Bronchial epithelial cell (primary cell): ENCODE data around the gene SAA4. TPM values are rescaled to one million over a fixed set of nuclear protein-coding genes. Genes with fewer than 3 reads are reported as not detected.
"Not testable (repeated sequence)": the region's sequence is repeated elsewhere in the genome, so short reads cannot be mapped to it uniquely, and the experiment has no call there.

ENCODE experiments used
- DNase-seq: peaks from one replicate; pipeline ENCODE4 v3.0.0-alpha.2; 2010; ENCODE audit warnings: low read depth
- FAIRE-seq: peaks from 2 replicates; lab custom pipeline; 2011; peaks lifted over from hg19 to GRCh38; lab: Jason Lieb, UNC
- H3K27me3 ChIP-seq: 2 replicates; pipeline ENCODE4 v1.5.1; 2011; ENCODE audit warnings: low read length; ENCODE audit not compliant: control insufficient read depth, insufficient read depth
- H3K36me3 ChIP-seq: 2 replicates; pipeline ENCODE4 v1.5.1; 2011; ENCODE audit warnings: low read length; ENCODE audit not compliant: control insufficient read depth, insufficient read depth
- H3K4me3 ChIP-seq: 2 replicates; pipeline ENCODE4 v1.5.1; 2011; ENCODE audit warnings: mild to moderate bottlenecking, low read depth, low read length, control low read depth
- total RNA-seq: library from RNA; depleted of rRNA; stranded (reverse); fragments of >200 nt; gene quantifications from 2 replicates; pipeline ENCODE4 v1.2.1, GENCODE V29; 2014
- TF ChIP-seq, protein P1 (sequence below): IDR thresholded peaks from 2 replicates; pipeline ENCODE4 v1.5.1; 2011; ENCODE audit warnings: mild to moderate bottlenecking, moderate library complexity, low read length, control low read depth, inconsistent platforms; ENCODE audit not compliant: insufficient read depth, severe bottlenecking

The SAA4 gene
- total RNA-seq, 1 donor from 2014 or later: not detected

- no peaks in the 10 kb centered on the region for H3K27me3 ChIP-seq
- FAIRE-seq (no peak), DNase-seq (no peak)
- H3K4me3 ChIP-seq: no peak overlapping the region
- TF ChIP-seq, protein P1, sequence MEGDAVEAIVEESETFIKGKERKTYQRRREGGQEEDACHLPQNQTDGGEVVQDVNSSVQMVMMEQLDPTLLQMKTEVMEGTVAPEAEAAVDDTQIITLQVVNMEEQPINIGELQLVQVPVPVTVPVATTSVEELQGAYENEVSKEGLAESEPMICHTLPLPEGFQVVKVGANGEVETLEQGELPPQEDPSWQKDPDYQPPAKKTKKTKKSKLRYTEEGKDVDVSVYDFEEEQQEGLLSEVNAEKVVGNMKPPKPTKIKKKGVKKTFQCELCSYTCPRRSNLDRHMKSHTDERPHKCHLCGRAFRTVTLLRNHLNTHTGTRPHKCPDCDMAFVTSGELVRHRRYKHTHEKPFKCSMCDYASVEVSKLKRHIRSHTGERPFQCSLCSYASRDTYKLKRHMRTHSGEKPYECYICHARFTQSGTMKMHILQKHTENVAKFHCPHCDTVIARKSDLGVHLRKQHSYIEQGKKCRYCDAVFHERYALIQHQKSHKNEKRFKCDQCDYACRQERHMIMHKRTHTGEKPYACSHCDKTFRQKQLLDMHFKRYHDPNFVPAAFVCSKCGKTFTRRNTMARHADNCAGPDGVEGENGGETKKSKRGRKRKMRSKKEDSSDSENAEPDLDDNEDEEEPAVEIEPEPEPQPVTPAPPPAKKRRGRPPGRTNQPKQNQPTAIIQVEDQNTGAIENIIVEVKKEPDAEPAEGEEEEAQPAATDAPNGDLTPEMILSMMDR: no peak
- H3K36me3 ChIP-seq: no peaks in the 10 kb centered on the region
These were observed 34.6 kb upstream of the SAA4 start for GRCh38 chr11:18271206-18271605.

GRCh38 chr11:18270102-18270501 lies 33.5 kb upstream of the SAA4 start:
- no peak overlapping the region for H3K4me3 ChIP-seq
- DNase-seq (no peak), FAIRE-seq (no peak)
- H3K36me3 ChIP-seq: no peaks in the 10 kb centered on the region
- TF ChIP-seq, protein P1: no peak
- no peaks in the 10 kb centered on the region for H3K27me3 ChIP-seq

- H3K36me3 ChIP-seq, H3K4me3 ChIP-seq, FAIRE-seq, DNase-seq, H3K27me3 ChIP-seq: not testable (repeated sequence)
These were observed 32.6 kb upstream of the SAA4 start for GRCh38 chr11:18269252-18269651.

- not testable (repeated sequence) for H3K36me3 ChIP-seq, H3K27me3 ChIP-seq, DNase-seq, H3K4me3 ChIP-seq
- peak; percentile 86 for FAIRE-seq
These were observed 30.9 kb upstream of the SAA4 start for GRCh38 chr11:18267335-18268133.

DNA sequence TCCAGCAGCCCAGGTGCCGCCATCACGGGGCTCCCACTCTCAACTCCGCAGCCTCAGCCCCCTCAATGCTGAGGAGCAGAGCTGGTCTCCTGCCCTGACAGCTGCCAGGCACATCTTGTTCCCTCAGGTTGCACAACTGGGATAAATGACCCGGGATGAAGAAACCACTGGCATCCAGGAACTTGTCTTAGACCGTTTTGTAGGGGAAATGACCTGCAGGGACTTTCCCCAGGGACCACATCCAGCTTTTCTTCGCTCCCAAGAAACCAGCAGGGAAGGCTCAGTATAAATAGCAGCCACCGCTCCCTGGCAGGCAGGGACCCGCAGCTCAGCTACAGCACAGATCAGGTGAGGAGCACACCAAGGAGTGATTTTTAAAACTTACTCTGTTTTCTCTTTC lies 29.3 kb upstream of the SAA4 start, which contains the start of gene SAA1:
SAA1 (plus strand) TSS at position 316 of the 400 bp plus-strand sequence. CDS start 624 bp downstream, outside the sequence.
- no peaks in the 10 kb centered on the region for H3K27me3 ChIP-seq
- peak; percentile 74 for DNase-seq

DNA sequence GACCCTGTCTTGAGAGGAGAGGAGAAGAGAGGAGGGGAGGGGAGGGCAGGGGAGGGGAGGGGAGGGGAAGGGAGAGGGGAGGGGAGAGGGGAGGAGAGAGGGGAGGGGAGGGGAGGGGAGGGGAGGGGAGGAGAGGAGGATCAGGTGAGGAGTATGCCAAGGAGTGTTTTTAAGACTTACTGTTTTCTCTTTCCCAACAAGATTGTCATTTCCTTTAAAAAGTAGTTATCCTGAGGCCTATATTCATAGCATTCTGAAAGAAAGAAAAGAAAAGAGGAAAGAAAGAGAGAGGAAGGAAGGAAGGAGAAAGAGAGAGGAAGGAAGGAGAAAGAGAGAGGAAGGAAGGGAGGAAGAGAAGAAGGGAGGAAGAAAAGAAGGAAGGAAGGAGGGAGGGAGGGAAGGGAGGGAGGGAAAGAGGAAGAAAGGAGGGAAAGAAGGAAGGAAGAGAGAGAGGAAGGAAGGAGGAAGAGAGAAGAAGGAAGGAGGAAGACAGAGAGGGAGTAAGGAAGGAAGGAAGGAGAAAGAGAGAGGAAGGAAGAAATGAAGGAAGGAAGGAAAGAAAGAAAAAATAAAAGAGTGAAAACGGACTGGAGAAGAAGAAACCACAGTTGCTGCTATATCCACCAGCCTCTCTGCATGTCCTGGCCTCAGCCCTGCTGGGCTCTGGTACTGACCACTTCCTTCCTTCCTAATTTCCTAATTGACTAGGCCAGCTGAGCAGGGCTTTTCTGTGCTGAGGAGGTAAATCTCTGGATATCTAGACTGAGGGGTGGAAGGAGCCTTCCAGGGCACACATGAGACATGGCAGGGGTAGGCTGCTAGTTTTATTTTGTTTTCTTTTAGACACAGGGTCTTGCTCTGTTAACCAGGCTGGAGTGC lies 28.3 kb upstream of the SAA4 start:
- H3K36me3 ChIP-seq: no peaks in the 10 kb centered on the region
- H3K4me3 ChIP-seq: no peak overlapping the region
- no peak for FAIRE-seq
- no peaks in the 10 kb centered on the region for H3K27me3 ChIP-seq
- DNase-seq: no peak
- TF ChIP-seq, protein P1: no peak

More for the DNA sequence above, 29.3 kb upstream of the SAA4 start, which contains the start of gene SAA1:
- TF ChIP-seq, protein P1: no peak
- FAIRE-seq: no peak
- Histone ChIP-seq H3K4me3 (no peak within 1 kb of the TSS), H3K36me3 (no peaks in the 10 kb centered on the region)
